Myocyte (in vitro differentiated cells): Measurements from ENCODE around the gene MRPL38. TPM values are rescaled to one million over a fixed set of nuclear protein-coding genes. Genes with fewer than 3 reads are reported as not detected.
"Not testable (repeated sequence)": the region's sequence is repeated elsewhere in the genome, so short reads cannot be mapped to it uniquely, and the experiment has no call there.

ENCODE experiments used
- DNase-seq: peaks from one replicate; pipeline ENCODE4 v3.0.0-alpha.2; 2012; ENCODE audit warnings: low read depth
- total RNA-seq: library from RNA; depleted of rRNA; stranded (reverse); fragments of >200 nt; gene quantifications from 2 replicates; pipeline ENCODE4 v1.2.3, GENCODE V29; 2014

The MRPL38 gene
- total RNA-seq, 1 donor from 2014 or later = 43.4 TPM

DNA sequence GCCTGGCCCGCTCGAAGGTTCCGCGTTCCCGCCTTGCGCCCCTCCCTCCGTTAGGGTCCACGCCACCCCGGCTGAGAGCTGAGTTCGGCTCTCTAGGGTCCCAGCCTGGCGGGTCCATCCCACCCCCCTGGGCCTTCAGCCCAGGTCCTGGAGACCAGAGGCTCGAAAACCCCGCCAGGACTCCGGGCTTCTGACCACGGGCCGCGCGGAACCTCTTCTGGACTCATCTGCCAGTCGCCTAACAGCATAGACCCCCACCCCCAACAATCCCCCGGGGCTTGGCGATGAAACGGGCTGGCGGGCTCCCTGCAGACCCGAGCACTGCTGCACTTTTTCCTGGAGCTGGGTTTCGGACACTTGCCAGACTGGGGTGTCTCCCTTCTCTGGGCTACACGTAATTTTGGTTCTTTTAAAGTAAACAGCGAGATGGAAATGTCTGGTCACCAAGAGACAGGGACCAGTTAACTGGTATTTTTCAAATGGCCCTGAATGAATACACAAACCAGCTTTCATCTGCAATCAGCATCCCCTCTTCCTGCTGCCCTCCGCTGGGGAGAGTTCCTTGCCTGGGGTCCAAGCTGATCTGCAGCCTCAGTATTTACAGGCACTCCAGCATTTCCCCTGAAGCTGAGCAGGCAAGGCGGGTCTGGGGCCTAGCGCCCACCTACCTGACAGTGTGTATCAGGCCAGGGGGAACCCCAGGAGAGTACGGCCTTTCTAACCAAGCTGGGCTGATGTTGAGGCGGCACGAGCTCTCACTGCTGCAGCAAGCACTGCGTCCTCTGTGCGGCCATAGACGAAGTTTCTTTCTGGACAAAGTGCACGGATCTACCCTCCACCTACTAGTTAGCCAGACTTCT is 7.3 kb downstream of the MRPL38 start:
- DNase-seq = no peak

DNA sequence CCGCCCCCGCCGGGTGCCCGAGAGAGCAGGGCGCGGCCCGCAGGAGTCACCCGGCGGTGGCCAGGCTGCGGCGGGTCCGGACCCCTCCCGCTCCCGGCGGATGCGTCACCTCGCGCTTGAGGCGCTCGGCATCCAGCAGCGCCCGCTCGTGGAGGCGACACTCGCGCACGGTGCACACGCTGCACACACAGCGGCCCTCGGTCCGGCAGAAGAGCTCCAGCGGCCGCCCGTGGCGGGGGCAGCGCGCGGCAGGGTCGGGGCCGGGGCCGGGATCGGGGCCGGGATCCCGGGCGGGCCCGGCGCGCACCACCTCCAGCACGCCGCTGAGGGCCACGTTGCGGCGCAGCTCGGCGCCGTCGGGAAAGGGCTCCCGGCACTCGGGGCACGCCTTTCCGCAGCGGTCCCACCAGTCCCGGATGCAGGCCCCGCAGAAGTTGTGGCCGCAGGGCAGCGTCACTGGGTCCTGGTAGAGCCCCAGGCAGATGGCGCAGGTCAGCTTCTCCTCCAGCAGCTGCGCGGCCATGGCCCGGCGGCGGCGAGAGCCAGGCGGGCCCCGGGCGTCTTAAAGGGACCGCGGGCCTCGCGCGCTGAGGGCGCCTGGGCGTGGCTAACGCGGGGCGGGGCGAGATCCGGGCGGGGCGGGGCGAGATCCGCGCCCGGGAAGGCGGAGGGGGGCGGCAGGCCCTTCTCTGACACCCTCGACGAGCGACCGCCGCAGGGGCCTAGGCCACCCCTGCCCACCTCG is 8.1 kb downstream of the MRPL38 start, which contains the start of gene TRIM65:
TRIM65 (minus strand) TSS at position 537 of the 745 bp plus-strand sequence; CDS start at position 523, 14 bp downstream.
- DNase-seq = peak; percentile 86

DNA sequence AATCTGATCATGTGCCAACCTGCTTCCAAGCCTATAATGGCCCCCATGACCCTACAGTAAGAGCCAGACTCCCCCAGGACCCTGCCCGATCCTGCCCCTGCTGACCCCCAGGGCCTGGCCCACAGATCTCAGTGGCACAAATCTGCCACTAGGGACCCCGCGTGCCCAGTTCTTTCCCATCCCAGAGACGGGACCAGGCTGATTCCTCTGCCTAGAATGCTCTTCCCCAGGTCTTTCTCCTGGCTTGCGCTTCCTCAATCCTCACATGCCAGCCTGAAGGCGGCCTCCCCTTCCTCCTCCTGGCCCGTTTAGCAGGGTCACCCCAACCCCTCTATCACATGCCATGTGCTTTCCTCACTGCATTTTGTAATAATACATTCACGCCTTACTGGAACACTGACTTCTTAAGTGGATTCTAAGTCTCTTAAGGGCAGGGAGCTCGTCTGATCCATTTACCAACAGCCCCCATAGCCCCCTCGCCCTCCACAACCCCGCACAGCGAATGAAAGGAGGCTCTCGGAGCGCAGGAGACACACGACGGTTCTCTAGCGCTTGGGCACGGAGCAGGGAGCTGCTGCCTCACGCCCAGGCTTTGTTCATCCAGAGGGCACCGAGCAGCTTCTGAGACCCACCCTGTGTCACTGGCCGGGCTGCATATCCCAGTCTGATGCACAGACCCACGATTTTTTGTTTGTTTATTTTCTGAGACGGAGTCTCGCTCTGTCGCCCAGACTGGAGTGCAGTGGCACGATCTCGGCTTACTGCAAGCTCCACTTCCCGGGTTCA is 9.1 kb downstream of the MRPL38 start:
- no peak for DNase-seq

DNA sequence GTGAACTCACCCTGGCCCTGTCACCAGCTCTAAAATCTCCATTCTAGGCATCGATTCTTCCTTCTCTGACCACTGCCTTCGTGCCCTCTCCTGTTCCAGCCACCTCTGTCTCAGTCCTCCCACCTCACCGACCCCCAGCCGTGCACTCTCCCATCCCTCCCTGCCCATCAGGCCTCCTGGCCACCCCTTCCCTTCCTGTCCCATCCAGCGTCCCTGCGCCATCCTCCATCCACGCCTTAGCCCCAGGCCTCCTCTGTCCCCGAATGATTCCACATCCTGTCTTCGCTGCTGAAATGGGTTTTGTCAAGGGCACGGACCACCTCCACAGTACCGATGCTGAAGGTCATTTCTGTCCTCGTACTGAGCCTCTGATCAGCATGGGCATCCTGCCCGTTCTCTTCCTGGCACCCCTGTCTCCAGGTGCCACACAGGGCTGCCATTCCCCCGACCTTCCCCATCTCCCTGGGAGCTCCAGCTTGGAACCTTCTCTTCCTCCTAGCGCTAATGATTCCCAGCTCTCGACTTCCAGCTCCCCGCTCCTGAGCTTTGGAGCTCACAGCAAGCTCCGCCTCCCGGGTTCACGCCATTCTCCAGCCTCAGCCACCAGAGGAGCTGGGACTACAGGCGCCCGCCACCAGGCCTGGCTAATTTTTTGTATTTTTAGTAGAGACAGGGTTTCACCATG is 10.5 kb downstream of the MRPL38 start:
- no peak for DNase-seq

DNA sequence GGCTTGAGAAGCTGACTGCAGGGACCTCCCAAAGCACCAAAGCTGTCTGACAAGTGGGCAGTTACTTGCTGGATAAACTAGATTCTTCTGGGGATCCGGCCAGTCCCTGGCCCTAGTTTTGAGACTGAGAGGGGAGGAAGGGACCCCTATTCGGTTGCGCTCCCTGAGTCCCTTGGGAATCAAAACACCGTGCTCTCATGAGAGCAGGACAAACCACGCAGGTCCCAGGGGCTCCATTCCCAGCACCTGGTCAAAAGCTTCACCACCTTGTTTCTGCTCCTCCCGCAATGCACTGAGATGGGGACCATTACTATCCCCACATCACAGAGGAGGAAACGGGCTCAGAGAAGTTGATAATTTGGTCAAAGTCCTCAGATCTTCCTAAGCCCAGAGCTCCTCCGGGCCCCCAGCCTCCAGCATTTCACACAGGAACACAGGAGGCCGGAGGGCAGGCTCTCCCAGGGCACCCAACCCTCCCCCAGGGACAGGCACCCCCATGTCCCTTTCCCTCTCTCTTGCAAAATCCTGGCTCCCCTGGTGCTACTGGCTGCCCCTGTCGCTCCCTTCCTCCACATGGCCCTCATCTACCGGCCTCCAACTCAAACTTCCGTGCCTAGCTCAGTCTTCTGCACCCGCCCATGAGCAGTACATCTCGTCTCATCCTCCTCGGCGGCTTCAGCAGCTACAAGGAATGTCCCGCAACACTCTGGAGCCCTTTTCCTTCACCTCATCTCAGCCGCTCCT is 11.2 kb downstream of the MRPL38 start:
- no peak for DNase-seq

DNA sequence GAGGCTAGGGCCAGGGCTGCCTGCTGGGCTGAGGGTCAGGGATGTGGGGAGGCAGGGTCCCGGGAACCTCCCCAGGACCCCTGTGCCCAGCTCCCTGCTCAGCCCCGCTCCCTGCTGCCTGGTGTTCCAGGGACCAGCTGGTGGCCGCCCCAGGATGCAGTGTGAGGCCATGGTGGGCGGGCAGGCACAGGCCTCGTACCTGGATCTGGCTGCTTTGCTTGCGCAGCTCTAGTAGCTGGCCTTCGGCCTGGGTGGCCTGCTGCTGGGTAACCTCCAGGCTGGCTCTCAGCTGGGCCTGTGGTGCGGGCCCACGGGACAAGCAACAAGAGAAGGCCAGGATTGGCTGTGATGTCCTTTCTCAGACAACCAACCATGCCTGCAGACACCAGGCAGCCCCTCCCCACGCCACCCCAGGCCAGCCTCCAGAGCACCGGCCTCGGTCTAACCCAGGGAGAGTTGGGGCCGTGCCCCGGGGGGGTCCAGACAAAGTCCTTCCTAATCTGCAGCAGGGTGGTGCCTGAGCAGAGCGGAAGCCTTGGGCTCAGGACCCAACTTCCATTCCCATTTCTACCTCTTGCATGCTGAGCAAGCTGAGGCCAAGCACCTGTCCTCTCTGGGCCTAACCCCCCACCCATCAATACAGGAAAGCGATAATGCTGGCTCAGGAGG is 12.0 kb downstream of the MRPL38 start:
- DNase-seq = no peak

DNA sequence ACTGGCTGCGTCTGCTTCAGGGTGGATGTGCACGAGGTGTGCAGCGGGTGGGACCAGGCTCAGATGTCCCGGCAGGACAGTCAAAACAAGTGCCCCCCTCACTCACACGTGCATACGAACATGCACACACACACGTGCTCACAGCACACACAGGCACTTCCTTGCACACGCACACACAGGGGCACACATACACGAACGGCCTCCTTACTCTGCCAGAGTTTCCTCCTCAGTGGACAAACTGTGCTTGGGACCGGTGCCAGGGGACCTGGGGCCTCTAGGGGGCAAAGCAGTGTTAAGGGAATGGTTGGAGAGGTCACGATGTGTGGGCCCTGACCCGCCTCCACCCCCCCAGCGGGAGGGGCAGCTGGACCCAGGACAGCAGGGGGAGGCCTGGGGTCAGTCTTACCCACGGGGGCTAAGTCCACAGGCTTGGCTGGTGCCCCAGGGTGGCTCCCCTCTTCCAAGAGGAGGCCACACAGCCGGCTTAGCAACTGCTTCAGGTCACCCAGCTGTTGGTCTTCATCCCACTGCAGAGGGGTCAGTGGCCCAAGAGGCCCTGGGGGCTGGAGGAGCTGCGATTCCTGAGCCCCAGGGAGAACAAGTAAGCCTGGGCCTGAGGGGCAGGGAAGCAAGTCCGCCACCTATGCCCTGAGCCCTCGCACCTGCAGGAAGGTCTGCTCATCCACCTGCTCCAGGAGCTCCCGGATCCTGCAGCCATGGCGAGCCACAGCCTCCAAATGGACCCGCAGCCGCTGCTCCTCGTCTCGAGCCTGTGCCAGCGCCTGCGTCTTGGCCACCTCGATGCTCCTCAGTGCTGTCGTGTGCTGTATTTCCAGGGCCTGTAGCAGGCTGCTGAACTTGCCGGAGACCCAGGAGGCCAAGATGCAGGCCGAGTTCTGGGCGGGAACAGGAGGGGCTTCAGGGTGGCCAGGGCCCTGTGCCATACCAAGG is 12.8 kb downstream of the MRPL38 start:
- no peak for DNase-seq

DNA sequence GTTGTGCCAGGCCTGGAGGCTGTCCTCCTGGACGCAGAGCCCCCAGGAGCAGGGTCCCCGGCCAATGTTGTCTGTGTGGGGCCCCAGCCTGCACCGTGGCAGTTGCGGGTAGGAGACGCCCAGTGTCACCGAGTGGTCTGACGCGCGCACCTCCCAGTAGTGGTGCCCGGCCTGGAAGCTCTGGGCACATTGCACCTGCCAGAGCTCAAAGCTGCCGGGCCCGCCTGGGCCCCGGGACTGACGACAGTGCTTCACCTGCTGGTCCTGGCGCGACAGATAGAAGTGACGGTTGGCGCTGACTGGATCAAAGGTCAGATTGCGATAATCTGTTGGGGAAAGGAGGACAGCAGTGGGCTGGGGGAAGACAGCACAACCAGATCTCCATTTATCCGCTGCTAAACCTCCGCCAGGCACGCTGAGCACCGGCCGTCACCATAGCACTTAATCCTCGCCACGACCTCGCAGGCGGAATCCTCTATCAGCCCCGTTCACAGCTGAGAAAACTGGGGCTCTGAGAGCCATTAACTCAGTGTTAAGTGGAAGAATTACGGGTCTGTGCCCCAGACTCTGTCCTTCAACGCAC is 13.6 kb downstream of the MRPL38 start:
- no peak for DNase-seq

DNA sequence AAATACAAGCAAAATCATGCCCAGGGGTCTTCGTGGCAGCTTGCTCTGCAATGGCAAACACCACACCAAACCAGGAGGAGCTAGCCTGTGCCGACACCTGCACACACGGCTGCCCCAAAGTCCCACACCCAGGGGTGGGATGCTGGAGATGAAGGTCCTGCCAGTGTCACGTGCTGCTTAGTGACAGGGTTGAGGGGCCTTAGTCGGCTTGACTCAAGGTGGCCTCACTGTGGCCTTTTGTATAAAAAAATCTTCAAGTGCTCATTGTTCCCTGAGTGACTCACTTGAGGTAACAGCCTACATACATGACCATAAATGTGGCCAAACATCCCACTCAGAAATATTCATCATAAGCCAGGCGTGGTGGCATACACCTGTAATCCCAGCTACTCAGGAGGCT is 15.2 kb downstream of the MRPL38 start:
- no peak for DNase-seq

DNA sequence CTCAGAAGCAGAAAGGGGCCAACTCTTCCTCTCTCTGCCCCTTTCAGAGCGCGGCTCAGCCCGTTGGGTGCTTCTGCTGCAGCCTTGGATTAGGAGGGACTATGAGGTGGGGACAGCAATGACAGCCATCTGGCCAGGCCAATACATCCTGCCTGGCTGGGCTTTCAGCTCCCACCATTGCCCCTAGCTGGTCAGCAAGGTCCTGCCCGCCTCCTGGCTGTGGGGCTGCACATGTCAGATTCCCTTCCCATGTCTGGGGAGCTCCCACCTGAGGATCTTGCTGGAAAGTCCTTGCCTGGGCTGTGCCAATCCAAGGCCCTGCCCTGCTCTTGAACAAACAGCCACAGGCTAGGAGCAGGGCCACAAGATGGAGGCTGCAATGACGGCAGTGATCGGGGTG is 16.2 kb downstream of the MRPL38 start:
- DNase-seq = no peak

DNA sequence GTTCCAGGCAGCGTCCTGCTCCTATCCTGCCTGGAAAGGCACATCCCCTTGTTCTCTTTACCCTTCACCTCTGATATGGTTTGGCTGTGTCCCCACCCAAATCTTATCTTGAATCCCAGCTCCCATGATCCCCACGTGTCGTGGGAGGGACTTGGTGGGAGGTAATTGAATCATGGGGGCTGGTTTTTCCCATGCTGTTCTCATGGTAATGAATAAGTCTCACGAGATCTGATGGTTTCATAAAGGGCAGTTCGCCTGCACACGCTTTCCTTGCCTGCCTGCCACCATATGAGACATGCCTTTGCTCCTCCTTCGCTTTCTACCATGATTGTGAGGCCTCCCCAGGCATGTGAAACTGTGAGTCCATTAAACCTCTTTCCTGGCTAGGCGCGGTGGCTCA is 18.8 kb downstream of the MRPL38 start:
- not testable (repeated sequence) for DNase-seq

DNA sequence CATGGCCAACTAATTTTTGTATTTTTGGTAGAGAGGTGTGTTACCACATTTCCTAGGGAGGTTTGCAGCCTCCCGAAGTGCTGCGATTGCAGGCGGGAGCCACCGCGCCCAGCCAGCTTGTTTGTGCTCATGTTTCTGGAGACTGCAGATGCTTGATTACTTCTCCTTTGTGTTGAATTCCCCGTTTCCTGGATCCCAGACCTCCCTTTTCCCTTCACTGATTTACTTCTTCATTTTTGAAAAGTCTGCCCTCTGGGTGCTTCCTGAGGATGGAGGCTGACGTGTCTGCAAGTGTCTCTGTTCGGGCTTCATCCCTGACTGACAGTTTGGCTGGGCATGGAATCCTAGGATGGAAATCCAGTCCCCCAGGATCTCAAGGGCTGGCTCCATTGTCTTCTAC is 19.3 kb downstream of the MRPL38 start:
- DNase-seq = no peak

DNA sequence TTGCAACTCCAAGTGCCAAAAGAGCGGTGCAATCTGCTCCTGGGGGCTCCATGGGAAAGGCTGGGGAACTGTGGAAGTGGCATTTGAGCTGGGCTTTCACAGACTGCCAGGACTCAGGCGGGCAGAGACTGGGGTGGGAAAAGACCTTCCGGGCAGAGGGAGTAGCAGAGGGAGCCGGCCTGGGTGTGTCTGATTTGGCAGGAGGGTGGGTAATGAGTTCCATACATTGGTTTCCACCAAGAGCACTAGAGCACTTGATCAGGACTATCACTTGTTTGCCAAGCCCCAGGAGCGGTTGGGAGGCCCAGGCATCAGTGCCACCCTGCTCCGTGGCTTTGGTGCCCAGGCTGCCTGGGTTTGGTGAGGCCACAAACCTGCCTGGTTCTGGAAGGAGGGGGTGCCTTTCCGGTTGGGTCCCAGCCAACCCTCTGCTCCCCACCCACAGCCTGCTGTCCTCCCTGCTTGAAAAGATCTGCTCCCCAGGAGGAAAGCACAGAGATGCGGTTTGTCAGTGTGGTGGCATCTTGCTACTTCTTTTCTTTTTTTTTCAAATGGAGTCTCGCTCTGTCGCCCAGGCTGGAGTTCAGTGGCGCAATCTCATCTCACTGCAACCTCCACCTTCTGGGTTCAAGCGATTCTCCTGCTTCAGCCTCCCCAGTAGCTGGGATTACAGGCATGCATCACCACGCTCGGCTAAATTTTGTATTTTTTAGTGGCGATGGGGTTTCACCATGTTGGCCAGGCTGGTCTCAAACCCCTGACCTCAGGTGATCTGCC is 22.8 kb downstream of the MRPL38 start:
- DNase-seq = no peak

DNA sequence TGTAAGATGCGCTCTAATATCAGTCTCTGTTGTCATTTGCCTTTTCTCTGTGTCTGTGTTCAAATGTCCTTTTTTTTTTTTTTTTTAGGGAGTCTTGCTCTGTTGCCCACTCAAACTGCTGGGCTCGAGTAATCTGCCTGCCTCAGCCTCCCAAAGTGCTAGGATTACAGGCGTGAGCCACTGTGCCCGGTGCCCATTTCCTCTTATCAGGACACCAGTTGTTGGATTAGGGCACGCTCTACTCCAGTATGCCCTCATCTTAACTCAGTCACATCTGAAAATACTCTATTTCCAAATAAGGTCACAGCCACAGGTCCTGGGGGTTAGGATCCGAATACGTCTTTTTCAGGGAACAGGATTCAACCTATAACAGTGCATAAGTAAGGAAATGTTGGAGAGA is 24.4 kb downstream of the MRPL38 start:
- no peak for DNase-seq

DNA sequence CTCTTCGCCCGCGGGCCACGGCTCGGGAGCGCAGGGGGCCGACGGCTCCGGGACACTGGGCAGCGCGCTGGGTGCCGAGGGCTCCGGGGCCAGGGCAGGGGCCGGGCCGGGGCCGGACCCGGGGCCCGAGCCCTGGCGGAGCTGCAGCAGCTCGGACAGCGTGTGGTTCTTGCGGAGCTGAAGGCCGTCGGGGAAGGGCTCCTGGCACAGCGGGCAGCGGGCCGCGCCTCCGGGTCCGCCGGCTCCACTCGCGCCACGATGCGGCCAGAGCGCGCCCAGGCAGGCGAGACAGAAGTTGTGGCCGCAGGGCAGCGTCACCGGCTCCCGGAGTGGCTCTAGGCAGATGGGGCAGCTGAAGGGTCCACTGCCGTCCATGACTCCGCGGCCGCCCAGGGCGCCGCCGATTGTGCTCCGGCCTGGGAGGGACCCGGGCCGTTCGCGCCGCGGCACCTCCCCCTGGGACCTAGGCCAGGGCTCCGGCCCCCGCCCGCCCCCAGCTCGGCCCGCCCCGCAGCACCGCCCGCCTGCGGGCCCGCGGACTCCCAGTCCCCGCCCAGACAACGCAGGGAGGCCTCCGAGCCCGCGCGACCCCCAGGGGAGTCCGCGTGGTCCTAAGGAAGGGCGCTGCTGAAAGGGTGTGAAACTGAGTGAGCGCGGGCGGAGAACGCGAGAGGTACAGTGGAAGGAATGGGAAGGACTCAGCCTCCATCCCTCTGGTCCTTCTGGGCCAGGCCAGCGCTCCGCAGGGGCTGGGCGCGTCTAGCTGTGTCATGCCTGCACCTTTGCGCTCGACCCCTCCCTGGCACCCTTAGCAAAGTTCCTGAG is 26.3 kb downstream of the MRPL38 start, which contains the start of gene TRIM47:
TRIM47 (minus strand) TSS at position 408 of the 825 bp plus-strand sequence; CDS start at position 375, 33 bp downstream.
- DNase-seq = peak; percentile 47

DNA sequence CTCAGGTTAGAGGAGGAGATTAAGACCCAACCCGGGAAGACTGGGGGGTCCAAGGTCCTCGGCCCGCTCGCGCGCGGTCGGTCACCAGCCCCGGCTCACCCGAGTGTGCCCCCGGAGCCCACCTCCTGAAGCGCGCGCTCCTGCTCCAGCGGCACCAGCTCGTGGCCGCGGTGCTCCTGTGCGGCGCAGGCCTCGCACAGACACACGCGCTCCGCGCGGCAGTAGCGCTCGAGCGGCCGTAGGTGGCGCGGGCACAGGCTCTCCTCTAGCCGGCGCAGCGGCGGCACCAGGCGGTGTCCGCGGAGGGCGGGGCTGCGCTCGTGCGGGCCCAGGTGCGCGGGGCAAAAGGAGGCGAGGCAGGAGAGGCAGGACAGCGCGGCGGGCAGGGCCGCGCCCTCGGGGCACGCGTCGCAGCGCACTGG is 26.9 kb downstream of the MRPL38 start:
- DNase-seq = peak; percentile 59
